Hematopoietic multipotent progenitor cell treated with erythropoietin and hydrocortisone succinate and interleukin-3 and kit ligand, for 17 days (in vitro differentiated cells): ENCODE data around the gene TRIL.

Experiments used
- DNase-seq: peaks from one replicate; pipeline ENCODE4 v3.0.0-alpha.2; 2015; ENCODE audit warnings: low spot score

TRIL gene

DNA sequence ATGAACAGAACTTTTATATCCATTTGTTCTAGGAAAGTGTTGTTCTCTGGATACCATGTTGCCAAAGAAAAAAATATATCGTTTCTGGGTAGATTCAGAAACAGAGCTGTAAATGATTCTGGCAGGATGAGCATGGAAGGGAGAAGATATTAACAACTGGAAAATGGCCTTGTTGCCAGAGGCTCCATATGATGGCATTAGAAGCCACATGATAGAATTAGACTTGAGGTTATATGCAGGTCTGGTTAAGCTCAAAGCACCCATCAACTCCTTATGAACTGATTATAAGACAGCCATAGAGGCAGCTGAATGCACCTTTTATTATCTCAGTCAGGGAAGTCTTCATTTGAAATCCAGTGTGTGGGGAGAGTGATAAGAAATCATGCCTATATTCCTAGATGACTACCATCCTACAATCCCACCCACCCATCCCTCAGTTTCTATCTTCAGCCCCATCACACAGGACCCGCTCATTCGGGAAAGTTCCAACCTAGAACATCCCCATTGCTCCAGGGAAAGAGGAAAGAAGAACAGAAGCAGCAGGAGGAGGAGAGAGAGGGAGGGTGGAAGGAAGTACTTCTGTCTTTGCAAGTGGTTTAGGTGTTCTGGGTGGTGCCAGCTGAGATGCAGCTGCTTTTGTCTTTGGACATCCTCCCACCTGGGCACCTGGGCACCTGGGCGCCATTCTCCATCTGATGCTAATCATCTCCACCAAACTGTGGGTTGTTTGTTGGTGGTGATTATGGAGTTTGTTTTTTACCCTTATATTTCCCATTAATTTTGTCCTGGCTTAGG, 25.5 kb upstream of the TRIL start:
- no peak for DNase-seq

DNA sequence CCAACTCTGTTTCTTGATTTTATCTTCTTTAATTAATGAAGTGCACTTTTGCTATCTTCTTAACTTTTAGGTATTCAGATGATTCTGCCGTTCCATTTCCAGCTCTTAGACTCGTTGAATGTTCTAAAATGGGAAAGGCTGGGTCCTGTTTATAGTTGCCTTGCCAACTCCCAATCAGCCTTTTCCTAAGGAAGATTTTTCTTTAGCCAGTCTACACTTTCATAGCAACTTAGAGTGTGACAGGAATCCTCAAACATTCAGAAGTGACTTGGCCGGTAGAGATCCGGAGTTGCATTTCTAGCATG, 23.0 kb upstream of the TRIL start:
- DNase-seq = no peak

DNA sequence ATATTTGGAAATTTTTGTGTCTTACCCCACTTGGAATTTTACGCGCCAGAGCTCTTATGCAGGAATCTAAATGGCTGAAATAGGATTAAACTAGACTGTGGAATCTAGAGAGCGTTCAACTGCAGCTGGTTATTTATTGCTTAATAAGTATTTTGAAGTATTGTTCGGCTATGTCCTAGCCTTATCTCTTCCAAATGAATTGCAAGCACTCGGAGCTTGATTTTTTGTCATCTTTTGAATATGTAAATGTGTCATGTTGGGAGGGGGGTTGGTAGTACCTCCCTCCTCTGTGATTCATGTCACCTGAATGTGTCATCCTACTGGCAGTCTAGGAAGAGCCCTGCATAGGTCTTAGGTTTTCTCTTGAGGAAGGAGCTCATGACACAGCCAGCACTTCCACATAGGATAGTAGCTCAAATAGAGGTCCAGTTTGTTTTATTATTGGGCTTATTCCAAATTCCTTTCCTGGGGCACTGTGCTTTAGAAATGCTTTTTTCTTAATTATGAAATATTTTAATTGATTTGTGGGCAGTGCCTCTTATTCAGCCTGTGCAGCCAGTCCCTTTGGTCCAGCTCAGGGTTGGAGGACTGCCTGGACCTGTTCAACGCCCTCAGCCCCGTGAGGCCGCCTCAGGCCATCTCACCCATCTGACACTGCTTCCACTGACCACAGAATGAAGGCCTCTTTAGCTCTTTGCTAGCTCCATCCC, 22.5 kb upstream of the TRIL start:
- no peak for DNase-seq

DNA sequence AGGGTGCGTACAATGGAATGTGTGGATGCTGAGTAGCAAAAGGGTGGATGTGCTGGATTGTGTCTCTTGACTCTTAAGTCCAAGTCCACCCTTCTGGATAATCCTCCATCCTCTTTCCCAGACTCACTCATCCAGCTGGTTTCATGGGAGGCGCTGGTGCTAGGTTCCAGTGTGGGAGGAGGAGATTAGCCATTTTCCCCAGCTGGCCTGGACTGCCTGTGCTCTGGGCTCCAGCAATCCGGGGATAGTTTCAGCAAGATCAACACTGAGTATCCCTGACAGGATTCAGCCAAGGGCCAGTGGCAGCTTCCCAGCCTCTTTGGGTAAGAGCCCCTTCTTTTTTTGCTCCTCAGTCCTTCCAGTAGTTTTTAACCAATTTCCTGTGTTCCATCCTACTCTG, 21.6 kb upstream of the TRIL start:
- no peak for DNase-seq

DNA sequence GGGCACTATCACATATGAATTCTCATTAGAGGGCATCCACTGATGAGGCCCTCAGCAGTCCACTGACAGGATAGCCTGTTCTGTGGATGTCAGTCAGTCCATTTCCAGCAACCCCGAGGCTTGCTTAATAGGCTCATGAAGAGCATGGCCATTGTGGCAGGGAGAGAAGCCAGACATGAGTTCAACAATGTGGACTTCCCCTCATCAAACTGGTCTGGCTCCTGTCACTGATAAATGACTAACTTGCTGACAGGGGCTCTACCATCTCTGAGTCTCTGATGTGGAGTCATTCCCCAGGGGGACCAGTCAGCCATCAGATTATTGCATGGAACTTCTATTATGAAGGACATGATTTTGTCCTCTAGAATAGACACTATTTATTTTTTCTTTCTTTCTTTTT, 19.8 kb upstream of the TRIL start:
- no peak for DNase-seq

DNA sequence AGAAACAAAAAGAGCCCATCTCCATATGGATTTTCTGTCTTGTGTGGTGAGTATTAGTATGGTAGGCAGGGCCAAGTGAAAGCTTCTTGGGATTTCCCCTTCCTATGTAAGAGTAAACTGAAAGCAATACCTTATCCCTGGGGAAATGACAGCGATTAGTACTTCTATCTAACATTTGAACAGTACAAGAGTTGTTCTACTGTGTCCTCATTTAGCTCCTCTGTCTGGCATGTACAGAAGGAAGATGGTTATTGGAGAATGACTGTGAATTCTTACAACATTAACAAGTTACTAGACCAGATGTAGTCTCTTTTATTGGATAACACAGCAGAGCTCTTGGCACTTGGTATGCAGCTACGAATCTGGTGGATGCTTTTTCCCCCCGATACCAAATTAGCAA, 17.9 kb upstream of the TRIL start:
- no peak for DNase-seq

DNA sequence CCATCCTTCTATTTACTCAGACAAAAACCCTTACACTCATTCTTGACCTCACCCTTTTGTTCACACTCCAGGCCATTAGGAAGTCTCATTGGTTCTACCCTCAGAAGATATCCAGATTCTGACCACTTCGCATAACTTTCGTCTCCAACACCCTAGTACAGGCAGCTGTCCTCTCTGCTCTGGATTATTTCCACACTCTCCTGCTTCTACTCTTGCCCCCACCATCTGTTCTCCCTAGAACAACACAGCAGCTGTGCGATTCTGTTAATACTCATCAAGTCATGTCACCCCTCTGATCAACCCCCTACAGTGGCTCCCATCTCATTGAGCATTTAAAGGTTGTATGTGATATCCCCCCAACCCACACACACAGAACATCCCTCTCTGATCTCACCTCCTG, 15.5 kb upstream of the TRIL start:
- DNase-seq = no peak

DNA sequence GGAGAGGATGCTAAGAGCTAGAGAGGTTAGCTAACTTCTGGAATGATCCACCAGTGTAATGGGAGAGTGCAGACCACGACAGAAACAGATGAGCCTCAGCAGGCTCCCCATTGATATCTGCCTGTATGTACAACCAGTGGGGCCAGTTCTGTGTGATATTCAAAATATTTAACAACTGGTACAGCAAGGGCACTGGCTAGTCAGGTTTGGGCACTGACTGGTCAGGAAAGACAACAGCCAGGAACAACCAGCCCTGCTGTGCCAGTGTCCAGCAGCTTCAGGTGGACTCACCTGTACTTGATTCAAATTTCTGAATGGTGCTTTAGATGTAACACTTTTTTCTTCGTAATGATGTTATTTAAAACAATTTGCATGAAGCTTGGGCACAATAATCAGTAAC, 5.9 kb upstream of the TRIL start:
- DNase-seq = no peak

DNA sequence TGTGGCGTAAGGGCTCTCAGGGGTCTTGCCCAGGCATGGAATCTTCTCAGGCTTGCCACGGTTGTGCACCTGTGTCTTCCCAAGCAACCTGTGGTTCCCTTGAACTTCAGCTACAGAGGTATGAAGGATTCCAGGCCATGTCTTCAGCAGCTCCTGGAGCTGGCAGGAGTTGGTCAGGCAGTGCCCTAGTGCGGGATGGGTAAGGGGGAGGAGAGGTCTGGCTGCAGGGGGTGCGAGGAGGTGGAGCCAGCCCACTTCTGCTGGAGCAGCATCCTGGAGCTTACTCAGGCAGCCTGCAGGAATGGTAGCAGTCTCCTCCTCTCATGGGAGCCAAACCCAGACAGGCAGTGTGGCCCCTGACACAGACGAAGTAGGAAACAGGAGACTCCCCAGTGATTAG, 3.8 kb upstream of the TRIL start:
- no peak for DNase-seq

DNA sequence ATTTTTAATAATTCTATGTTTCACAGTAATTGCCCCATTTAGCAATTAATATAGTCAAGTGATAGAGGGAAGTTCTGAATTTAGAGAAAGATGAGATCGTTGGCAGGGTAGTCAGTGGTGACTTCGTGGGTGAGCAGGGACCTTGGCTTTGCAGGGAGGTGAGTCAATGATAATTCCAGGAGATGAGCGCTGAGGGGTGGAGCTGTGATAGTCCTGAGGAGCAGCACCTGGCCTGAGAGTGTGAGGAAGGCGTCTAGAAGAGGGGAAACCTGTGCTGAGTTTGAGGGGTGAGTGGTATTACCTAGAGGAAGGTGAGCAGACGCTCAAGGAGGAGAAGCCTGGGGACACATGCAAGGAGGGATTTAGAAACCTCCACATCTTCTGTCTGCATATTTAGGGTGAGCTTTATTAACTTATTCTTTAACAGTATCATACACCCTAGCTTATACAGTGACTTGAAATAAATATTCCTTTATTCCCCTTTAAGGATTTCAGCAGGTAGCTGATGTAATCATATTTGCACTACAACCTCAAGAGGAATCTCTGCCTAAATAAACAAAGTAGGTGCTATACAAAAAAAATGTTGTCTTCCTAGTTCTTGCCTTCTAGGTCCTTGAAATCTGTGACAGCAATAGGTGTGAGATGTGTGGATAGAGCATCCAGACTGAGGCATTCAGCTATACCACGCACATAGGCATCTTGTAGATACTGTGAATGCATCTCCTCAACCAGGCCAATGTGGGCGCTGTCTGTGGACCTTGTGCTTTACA, 2.1 kb upstream of the TRIL start:
- no peak for DNase-seq

DNA sequence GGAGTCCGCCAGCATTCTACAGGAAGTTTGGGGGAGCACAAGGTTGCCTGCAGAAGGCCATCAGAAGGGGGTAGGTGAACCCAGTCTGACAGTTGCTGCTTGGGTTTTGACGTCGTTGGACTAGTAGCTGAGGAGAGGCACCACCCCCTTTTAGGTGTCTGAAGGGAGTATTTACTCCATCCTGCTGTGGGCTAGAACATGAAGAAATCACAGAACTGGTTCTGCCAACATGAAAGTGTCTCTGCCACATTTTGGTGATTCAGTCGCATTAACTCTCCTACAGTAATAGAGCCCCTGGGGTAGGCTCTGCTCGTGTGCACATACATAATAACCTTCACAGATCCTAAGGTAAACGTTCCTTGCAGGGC, 834 bp upstream of the TRIL start:
- DNase-seq = no peak

DNA sequence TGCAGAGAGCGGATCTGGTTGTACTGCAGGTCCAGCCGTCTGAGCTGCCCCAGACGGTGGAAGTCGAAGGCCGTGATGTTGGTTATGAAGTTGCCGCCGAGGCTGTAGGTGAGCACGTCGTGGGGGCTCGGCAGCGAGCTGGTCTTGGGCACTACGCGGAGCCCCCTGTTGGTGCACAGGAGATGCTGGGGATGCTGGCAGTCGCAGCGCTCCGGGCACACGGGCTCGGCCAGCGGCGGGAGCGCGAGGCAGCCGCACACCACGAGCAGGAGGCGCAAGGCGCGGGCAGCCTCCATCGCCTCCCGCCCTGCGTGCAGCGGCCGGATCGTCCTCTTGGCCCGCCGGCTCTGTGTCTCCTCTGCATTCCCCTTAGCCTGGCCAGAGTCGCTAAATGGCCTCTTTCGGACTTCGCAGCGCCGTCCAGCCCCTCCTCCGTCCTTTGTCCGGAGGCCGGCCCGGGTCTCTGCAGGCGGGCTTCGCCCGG, 337 bp downstream of the TRIL start:
- DNase-seq = no peak

DNA sequence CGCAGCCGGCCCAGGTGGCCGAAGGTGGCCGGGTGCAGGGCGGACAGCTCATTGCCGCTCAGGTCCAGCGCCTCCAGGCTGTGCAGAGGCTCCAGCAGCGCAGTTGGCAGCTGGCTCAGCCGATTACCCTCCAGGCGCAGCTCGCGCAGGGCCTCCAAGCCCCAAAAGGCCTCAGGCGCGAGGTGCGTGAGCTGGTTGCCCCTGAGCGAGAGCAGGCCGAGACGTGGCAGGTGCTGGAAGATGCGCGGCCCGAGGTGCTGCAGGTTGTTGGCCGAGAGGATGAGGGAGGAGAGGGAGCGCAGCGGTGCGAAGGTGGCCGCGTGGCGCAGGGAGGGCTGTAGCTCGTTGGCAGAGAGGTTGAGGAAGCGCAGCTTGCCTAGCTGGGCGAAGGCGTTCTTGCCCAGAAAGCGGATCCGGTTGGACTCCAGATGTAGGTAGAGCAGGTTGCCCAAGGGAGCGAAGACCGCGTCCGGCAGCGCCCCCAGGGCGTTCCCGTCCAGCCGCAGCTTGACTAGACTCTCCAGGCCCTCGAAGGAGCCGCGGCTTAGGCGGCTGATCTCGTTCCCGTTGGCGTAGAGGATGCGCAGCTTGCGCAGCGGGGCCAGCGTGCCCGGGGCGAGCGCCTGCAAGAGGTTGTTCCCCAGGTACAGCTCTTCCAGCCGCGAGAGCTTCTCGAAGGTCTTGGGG, 923 bp downstream of the TRIL start:
- no peak for DNase-seq

DNA sequence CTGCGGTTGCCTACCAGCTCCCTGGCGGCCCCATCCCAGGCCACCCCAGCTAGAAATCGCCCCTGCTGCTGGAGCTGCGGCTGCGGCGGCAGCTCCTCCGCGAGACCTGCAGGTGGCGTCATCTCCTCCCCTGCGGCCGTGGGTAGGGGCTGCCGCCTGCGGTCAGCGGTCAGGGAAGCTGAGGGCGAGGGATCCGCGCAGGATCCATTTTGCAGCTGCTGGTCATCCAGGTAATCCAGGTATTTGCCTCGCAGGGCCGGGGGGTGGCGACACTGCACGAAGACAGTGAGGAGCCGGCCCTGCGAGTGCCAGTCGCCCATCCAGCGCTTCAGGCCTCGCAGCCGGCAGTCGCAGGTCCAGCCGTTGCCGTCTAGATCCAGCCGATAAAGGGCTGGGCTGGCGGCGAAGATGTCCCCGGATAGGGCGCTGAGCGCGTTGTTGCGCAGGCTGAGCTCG, 1.5 kb downstream of the TRIL start:
- DNase-seq = no peak

DNA sequence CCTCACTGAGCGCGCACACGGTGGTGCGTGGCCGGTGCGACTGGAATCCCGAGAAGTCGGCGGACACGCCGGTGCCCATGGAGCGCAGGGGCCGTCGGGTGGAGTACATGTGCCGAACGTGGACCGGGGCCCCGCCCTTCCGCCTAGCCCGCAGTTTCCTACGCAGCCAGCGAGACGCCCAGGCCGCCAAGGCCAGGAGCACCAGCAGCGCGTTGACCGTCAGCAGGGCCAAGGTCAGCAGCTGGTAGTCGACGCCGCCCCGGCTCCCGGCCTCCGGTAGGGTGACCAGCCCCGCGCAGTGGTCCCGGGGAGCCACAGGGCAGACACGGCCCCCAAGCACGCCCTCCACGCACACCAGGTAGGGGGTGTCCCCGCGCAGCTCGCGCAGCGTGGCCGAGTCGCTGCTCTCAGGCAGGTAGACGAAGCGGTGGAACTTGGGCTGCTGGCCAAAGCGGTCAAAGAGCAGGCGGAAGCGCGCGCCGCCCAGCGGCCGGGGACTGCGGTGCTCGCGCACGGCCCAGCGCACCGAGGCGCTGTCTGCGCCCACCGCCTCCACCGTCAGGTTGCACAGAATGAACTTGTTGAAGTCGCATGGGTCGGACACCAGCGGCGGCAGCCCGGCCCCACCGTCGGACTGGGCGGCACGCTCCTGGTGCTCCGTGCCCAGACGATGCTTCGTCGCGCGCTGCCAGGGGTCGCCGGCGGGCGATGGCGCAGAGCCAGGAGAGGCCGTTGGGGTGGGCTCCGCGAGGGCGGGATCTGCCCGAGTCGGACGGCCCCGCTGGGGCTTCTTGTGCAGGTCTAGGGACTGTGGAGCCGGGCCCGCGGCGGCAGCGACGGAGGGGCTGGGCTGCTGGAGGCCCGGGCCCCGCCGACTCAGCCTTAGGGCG, 2.2 kb downstream of the TRIL start:
- no peak for DNase-seq

DNA sequence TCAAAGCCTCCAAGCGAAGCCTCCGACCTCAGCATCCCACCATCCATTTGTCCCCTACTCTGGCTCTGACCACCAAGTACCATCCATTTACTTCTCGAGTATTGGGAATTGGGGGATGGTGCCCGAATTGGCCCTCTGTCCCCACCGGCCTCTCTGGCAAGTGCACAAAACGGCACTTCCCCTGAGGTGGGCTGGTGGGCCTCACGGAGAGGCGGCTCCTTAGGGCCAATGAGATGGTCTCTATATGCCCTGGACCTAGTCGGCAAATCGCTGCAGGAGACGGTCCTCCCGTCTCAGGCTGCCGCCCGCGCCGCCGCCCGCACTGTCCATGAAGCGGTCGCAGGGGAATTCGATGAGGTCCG, 2.8 kb downstream of the TRIL start:
- DNase-seq = no peak

DNA sequence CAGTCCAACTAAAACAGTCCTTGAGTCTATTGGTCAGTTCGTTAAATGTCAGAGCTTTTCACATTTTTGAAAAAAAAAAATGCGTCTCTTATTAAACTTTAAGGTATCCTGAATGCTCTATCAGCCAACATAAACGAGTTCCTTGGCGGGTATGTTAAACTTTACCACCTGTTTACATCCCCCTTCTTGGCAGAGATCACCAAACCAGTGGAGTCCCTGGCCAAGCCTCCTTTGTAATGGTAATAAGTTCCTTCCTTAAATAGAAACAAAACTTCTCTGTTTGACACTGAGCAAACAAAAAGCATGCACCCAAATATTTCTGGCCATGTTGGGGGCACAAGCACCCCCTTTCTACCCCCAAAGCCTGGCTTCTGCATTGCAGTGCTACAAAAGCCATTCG, 3.2 kb downstream of the TRIL start:
- no peak for DNase-seq

DNA sequence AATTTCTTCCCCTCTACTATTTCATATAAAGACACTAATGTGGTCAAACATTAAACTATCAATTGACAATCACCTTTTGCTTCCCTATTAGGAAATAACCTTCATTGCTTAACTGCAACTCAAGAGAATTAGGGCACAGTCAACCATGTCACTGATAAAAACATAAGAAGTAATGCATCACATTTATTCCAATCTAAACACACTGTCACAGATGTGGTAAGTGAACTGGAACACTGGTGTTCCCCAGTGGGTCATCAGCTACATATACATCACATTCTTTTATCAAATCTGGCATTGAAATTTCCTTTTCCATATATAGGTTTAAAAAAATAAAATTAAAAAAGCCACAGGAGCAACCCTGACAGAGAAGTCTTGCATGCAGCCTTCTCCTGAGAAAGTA, 3.7 kb downstream of the TRIL start:
- no peak for DNase-seq

DNA sequence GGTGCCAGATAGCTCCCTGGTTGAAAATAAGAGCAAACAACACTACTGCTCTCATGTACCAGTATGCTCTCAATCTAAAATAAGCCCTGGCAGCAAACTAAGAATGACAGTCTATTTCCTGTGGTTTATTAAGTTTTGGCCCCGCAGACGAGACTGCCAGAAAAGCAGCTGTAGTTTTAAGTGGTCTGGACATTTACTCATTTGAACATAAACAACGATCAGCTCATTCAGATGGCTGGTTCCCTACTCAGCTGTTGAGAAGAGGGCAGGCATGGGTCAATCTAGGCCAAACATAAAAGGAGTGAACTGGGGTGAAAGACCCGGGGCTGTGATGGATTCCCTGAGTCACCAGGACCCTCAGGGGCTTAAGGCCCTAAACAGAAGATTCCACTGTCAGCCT, 4.5 kb downstream of the TRIL start:
- no peak for DNase-seq

DNA sequence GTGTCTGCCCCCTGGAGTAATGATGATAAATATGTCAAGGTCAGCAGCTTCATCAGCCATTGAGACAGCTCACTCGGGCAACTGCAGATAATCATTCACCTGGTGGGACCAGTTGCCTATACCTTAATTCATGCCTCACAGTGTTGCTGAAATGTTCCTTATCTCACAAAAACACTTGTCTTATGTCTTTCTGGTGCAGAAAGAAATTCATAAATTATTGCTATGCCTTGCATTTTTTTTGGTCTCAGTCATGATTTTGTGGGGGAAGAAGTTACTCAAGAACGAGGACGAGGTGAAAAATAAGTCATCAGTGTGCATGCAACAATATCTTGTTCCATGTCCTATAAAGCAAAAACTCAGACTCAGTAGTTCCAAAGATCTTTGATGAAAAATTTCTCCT, 16.0 kb downstream of the TRIL start:
- DNase-seq = no peak

DNA sequence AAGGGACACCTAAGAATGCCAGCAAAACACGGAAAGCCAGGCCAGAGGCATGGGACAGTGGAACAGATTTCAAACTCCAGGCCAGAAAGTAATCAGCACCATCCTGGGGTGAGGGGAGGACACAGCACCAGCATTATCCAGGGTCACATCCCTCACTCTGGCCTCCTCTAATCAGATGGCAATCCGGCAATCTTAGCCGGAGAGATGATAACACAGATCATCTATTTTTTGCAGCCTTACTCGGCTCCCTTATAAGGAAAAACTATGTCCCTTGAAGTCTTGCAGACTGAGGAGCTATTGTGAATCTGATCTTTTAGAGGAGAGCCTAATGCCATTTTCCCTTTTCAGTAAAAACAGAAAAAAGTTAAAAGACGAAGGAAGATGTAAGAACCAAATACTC, 16.5 kb downstream of the TRIL start:
- no peak for DNase-seq
